ENCODE data around the gene YDJC.

YDJC gene

DNA sequence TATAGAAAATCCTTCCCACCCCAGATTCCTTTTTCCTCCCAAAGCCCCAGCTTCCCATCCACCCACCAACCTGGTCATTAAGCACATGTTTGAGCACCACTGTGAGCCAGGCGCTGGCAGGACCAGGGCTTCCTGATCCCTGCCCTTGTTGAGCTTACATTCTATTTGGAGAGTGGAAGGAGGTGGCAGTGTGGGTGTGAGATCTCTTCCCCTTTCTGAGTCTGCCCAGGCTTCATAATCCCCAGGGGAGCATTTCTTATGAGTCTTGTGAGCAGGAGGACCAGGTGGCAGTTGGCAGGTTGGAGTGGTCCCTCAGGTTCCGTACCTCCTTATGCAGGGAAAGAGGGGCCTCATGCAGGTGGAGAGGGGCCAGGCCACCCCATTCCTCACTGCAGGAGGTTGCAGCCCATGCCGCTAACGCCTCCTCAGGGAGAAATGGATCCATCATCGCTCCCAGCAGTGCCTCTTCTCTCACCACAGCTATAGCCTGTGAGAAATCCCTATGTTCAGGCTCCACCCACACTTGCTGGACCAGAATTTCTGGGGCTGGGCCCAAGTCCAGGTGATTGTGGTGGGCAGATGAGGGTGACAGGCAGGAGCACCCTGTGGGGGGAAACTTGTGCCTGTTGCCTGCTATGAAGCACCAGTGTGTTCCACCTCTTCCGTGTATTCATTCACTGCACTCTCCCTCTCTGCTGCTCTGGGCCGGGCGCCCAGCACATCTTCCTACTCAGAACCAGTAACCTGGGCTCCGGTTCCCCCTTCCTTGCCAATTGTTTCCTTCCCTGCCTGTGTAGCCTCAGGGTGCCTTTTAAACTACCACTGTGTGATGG, 38.8 kb downstream of the YDJC start:
- WGBS (ENCODE audit: extremely low coverage, insufficient coverage, insufficient read length), result no CpG with 5 or more reads among the region's 9 CpGs
- Histone ChIP-seq H3K4me1 (ENCODE audit: control insufficient read depth in 1 of 2, insufficient read depth in 2 of 2, low read length in 2 of 2) (peaks cover 4 to 5% of the 10 kb centered on the region in 2 experiments), H2AFZ (ENCODE audit: insufficient read depth, low read length, poor library complexity) (peak overlapping the region; percentile 9), H3K9me3 (ENCODE audit: insufficient read depth, low read depth, low read length) (peaks cover 1% of the 10 kb centered on the region), H3K23ac (ENCODE audit: low read length) (no peak overlapping the region), H2BK12ac (ENCODE audit: low read length) (no peak overlapping the region), H3K27ac (ENCODE audit: low read depth, low read length) (no peak overlapping the region), H3K4ac (ENCODE audit: low read depth, low read length) (peak overlapping the region; percentile 65), H3K4me3 (ENCODE audit: low read depth, low read length) (no peak overlapping the region), H2BK5ac (ENCODE audit: low read depth, low read length, poor library complexity) (no peak overlapping the region), H3K18ac (ENCODE audit: low read length) (no peak overlapping the region), H3K9ac (ENCODE audit: low read length) (no peak overlapping the region), H2BK120ac (ENCODE audit: insufficient read depth, low read length, poor library complexity) (no peak overlapping the region), H4K8ac (ENCODE audit: low read depth, low read length) (no peak overlapping the region), H3K14ac (ENCODE audit: low read length) (no peak overlapping the region), H4K12ac (ENCODE audit: low read depth, low read length) (no peak overlapping the region), H4K91ac (ENCODE audit: low read depth, low read length) (no peak overlapping the region), H3K27me3 (ENCODE audit: insufficient read depth, low read length) (no peaks in the 10 kb centered on the region), H3K4me2 (ENCODE audit: low read length) (no peak overlapping the region), H3K36me3 (ENCODE audit: control insufficient read depth in 1 of 2, insufficient read depth in 2 of 2, low read length in 2 of 2) (peaks cover 30 to 40% of the 10 kb centered on the region in 2 experiments), H3K79me2 (ENCODE audit: control insufficient read depth, insufficient read depth, low read length, poor library complexity) (peaks cover 21% of the 10 kb centered on the region), H2AK5ac (ENCODE audit: low read length) (no peak overlapping the region), H3K79me1 (ENCODE audit: low read length) (no peaks in the 10 kb centered on the region)
- DNase-seq, result no peak

DNA sequence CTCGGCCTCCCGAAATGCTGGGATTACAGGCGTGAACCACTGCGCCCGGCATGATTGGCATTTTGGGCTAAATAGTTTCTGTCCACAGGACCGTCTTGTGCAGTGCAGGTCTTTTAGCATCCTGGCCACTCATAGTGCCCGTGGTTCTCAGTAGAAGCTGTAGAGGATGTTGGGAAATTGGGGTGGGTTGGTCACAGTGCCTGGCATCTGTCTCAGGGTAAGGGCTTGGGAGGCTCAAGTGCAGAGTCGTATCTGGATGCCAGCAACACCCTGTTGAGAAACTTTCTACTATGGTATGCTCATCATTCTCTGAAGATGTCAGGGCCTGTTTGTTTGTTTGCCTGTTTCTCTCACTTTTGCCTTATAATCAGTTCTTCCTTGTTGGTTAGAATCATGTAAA, 40.4 kb downstream of the YDJC start:
- no peak overlapping the region for H2BK5ac ChIP-seq (ENCODE audit: low read depth, low read length, poor library complexity)
- H4K91ac ChIP-seq (ENCODE audit: low read depth, low read length), result no peak overlapping the region
- H2AK5ac ChIP-seq (ENCODE audit: low read length), result no peak overlapping the region
- H4K12ac ChIP-seq (ENCODE audit: low read depth, low read length), result no peak overlapping the region
- no peak overlapping the region for H3K4me3 ChIP-seq (ENCODE audit: low read depth, low read length)
- no peak overlapping the region for H3K4me2 ChIP-seq (ENCODE audit: low read length)
- no CpG with 5 or more reads among the region's 8 CpGs for whole genome bisulfite sequencing (ENCODE audit: extremely low coverage, insufficient coverage, insufficient read length)
- H3K79me1 ChIP-seq (ENCODE audit: low read length), result no peaks in the 10 kb centered on the region
- peaks cover 27% of the 10 kb centered on the region for H3K79me2 ChIP-seq (ENCODE audit: control insufficient read depth, insufficient read depth, low read length, poor library complexity)
- H3K27me3 ChIP-seq (ENCODE audit: insufficient read depth, low read length), result no peaks in the 10 kb centered on the region
- no peak overlapping the region for H3K27ac ChIP-seq (ENCODE audit: low read depth, low read length)
- H2BK120ac ChIP-seq (ENCODE audit: insufficient read depth, low read length, poor library complexity), result no peak overlapping the region
- no peak overlapping the region for H3K18ac ChIP-seq (ENCODE audit: low read length)
- DNase-seq, result peak; percentile 32 to 64
- H4K8ac ChIP-seq (ENCODE audit: low read depth, low read length), result no peak overlapping the region
- H3K14ac ChIP-seq (ENCODE audit: low read length), result no peak overlapping the region
- H3K36me3 ChIP-seq (ENCODE audit: control insufficient read depth in 1 of 2, insufficient read depth in 2 of 2, low read length in 2 of 2), result peaks cover 16 to 30% of the 10 kb centered on the region in 2 experiments
- H3K23ac ChIP-seq (ENCODE audit: low read length), result no peak overlapping the region
- no peak overlapping the region for H2AFZ ChIP-seq (ENCODE audit: insufficient read depth, low read length, poor library complexity)
- H3K4me1 ChIP-seq (ENCODE audit: control insufficient read depth in 1 of 2, insufficient read depth in 2 of 2, low read length in 2 of 2), result peaks cover 4 to 5% of the 10 kb centered on the region in 2 experiments
- H3K4ac ChIP-seq (ENCODE audit: low read depth, low read length), result peak overlapping the region; percentile 18
- no peak overlapping the region for H2BK12ac ChIP-seq (ENCODE audit: low read length)
- H3K9ac ChIP-seq (ENCODE audit: low read length), result peak overlapping the region; percentile 50
- peaks cover 1% of the 10 kb centered on the region for H3K9me3 ChIP-seq (ENCODE audit: insufficient read depth, low read depth, low read length)

DNA sequence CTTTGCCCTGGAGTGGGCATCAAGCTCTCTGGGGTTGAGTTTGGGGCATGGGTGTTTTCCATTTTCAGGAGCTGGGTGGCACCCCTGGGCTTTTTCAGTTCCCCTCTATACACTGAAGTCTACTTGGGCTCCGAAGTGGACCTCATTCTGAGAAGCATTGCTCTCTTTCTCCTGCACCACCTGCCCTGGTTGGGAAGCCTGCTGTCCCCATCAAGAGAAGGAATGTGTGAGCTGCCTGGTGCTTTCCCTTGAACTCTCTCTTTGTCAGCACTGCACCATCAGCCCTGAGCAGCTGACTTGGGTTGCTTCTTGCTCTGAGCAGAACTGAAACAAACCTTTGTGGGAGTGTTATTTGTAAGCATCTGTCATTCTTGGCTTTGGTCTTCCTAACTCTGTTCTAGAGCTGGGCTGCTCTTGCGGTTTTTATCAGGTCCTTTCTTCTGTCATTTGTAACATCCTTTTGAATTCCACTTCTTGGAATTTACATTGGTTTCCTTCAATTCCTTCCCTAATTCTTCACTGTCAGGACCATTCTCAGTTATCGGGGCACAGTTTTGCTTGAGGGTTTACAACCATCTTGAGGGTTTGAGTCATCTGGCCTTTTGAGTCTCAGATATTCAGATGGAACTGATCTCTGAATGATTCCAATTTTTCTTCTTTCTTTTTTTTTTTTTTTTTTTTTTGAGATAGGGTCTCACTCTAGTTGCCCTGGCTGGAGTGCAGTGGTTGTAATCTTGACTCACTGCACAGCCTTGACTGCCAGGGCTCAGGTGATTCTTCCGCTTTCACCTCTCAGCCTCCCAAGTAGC, 41.8 kb downstream of the YDJC start:
- peaks cover 4 to 5% of the 10 kb centered on the region in 2 experiments for H3K4me1 ChIP-seq (ENCODE audit: control insufficient read depth in 1 of 2, insufficient read depth in 2 of 2, low read length in 2 of 2)
- H3K27me3 ChIP-seq (ENCODE audit: insufficient read depth, low read length), result no peaks in the 10 kb centered on the region
- H3K23ac ChIP-seq (ENCODE audit: low read length), result no peak overlapping the region
- peak overlapping the region; percentile 42 for H3K4ac ChIP-seq (ENCODE audit: low read depth, low read length)
- H3K27ac ChIP-seq (ENCODE audit: low read depth, low read length), result no peak overlapping the region
- H3K14ac ChIP-seq (ENCODE audit: low read length), result no peak overlapping the region
- H3K9me3 ChIP-seq (ENCODE audit: insufficient read depth, low read depth, low read length), result no peaks in the 10 kb centered on the region
- no peak overlapping the region for H2AFZ ChIP-seq (ENCODE audit: insufficient read depth, low read length, poor library complexity)
- no peak overlapping the region for H2AK5ac ChIP-seq (ENCODE audit: low read length)
- no peak overlapping the region for H4K12ac ChIP-seq (ENCODE audit: low read depth, low read length)
- WGBS (ENCODE audit: extremely low coverage, insufficient coverage, insufficient read length), result no CpG with 5 or more reads among the region's 4 CpGs
- H3K79me1 ChIP-seq (ENCODE audit: low read length), result no peaks in the 10 kb centered on the region
- no peak overlapping the region for H2BK12ac ChIP-seq (ENCODE audit: low read length)
- H3K9ac ChIP-seq (ENCODE audit: low read length), result peak overlapping the region; percentile 43
- H3K36me3 ChIP-seq (ENCODE audit: control insufficient read depth in 1 of 2, insufficient read depth in 2 of 2, low read length in 2 of 2), result peaks cover 5 to 20% of the 10 kb centered on the region in 2 experiments
- no peak overlapping the region for H3K4me2 ChIP-seq (ENCODE audit: low read length)
- no peak overlapping the region for H2BK5ac ChIP-seq (ENCODE audit: low read depth, low read length, poor library complexity)
- no peak overlapping the region for H4K8ac ChIP-seq (ENCODE audit: low read depth, low read length)
- no peak overlapping the region for H2BK120ac ChIP-seq (ENCODE audit: insufficient read depth, low read length, poor library complexity)
- H3K18ac ChIP-seq (ENCODE audit: low read length), result no peak overlapping the region
- H3K4me3 ChIP-seq (ENCODE audit: low read depth, low read length), result no peak overlapping the region
- DNase-seq, result peak in 1 of 2 donors; percentile 32
- no peak overlapping the region for H4K91ac ChIP-seq (ENCODE audit: low read depth, low read length)
- H3K79me2 ChIP-seq (ENCODE audit: control insufficient read depth, insufficient read depth, low read length, poor library complexity), result peaks cover 31% of the 10 kb centered on the region

DNA sequence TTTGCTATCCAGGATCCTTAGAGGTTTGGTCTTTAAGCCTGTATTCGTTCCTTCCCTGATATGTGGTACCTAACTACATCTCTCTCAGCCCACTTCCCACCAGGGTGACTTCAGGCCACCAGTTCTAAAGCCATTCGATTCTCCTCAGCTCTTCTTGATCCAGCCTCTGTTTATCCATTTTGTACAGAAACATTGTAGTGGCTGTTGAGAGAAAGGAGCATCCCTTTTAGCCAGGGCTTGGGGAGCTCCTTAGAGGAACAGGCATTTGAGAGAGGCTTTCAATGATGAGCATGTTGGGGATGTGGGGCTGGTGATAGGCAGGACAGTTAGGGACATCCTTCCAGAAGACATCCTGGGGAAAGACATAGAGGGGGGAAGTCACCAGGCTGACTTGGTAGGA, 44.4 kb downstream of the YDJC start:
- H3K18ac ChIP-seq (ENCODE audit: low read length), result no peak overlapping the region
- peaks cover 33% of the 10 kb centered on the region for H3K79me2 ChIP-seq (ENCODE audit: control insufficient read depth, insufficient read depth, low read length, poor library complexity)
- no peak for DNase-seq
- peaks cover 0 to 10% of the 10 kb centered on the region in 2 experiments for H3K36me3 ChIP-seq (ENCODE audit: control insufficient read depth in 1 of 2, insufficient read depth in 2 of 2, low read length in 2 of 2)
- H4K12ac ChIP-seq (ENCODE audit: low read depth, low read length), result no peak overlapping the region
- no peaks in the 10 kb centered on the region for H3K27me3 ChIP-seq (ENCODE audit: insufficient read depth, low read length)
- no peak overlapping the region for H3K4me3 ChIP-seq (ENCODE audit: low read depth, low read length)
- H2AFZ ChIP-seq (ENCODE audit: insufficient read depth, low read length, poor library complexity), result no peak overlapping the region
- H2BK5ac ChIP-seq (ENCODE audit: low read depth, low read length, poor library complexity), result no peak overlapping the region
- no peak overlapping the region for H3K4me2 ChIP-seq (ENCODE audit: low read length)
- WGBS (ENCODE audit: extremely low coverage, insufficient coverage, insufficient read length), result no CpG with 5 or more reads among the region's 2 CpGs
- no peak overlapping the region for H2BK12ac ChIP-seq (ENCODE audit: low read length)
- peaks cover 2 to 4% of the 10 kb centered on the region in 2 experiments for H3K4me1 ChIP-seq (ENCODE audit: control insufficient read depth in 1 of 2, insufficient read depth in 2 of 2, low read length in 2 of 2)
- no peak overlapping the region for H4K91ac ChIP-seq (ENCODE audit: low read depth, low read length)
- no peak overlapping the region for H2BK120ac ChIP-seq (ENCODE audit: insufficient read depth, low read length, poor library complexity)
- H3K23ac ChIP-seq (ENCODE audit: low read length), result no peak overlapping the region
- no peak overlapping the region for H3K9ac ChIP-seq (ENCODE audit: low read length)
- no peak overlapping the region for H4K8ac ChIP-seq (ENCODE audit: low read depth, low read length)
- peak overlapping the region; percentile 69 for H3K4ac ChIP-seq (ENCODE audit: low read depth, low read length)
- H3K79me1 ChIP-seq (ENCODE audit: low read length), result no peaks in the 10 kb centered on the region
- no peak overlapping the region for H3K27ac ChIP-seq (ENCODE audit: low read depth, low read length)
- no peak overlapping the region for H2AK5ac ChIP-seq (ENCODE audit: low read length)
- H3K14ac ChIP-seq (ENCODE audit: low read length), result no peak overlapping the region
- no peaks in the 10 kb centered on the region for H3K9me3 ChIP-seq (ENCODE audit: insufficient read depth, low read depth, low read length)
